IPS DF 19.7 (cell line): ENCODE data around the gene FZD10.

Experiments
- DNase-seq: peaks from one replicate; pipeline ENCODE4 v3.0.0-alpha.2; 2013; ENCODE audit warnings: low read depth, low spot score

Gene FZD10

GRCh38 chr12:130131801-130132200 lies 30.5 kb upstream of the FZD10 start:
- DNase-seq, result no peak

DNA sequence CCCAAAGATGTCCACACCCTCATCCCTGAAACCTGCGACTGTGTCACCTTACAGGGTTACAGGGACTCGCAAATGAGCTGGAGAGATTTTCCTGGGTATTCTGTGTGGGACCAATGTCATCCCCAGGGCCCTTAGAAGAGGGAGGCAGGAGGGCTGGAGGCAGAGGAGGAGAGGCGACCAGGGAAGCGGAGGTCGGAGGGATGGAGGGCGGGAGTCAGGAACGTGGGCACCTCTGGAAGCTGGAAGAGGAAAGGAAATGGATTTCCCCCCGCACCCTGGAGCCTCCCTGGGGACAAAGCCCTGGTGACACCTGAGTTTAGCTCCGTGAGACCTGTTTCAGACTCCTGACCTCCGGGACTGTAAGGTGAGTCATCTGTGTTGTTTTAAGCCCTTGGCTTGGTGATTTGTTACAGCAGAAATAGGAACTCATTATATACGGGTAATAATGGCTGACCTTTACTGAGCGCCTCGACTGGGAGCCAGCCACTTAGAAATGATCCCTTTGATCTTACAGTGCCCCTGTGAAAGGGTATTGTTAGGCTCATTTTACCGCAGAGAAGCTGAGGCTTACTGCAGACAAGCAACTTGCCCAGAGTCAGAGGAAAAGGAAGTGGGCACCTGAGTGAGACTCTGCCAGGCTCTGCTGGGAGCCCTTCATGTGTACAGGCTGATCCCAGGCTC lies 29.3 kb upstream of the FZD10 start:
- no peak for DNase-seq

DNA sequence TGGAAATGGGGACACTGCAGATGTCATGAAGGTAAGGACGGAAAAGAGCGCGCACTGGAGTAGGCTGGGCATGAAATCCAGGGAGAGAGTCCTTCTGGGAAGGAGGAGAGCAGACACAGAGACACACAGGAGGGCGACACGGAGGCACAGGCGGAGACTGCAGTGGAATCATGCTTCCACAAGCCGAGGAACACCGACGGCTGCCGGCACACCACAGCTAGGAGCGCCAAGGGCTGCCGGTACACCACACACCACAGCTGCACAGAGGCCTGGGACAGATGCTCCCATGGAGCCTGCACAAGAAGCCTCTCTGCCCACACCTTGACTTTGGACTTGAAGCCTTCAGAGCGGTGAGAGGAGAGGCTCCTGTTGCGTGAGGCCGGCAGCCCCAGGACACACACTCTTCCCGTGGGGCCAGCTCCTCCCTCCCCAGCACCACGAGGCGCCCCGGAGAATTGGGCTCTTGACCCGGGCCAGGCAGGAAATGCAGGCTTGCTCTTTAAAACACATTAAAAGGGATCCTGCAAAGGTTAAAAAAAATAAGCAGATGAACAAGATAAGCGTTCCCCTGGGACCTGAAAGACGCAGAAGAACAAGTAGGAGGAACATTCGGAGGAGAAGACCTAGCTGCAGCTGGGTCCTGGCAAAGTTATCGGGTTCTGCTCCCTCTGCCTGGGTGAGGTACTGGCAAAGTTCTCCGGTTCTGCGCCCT lies 28.3 kb upstream of the FZD10 start:
- DNase-seq, result no peak

- DNase-seq, result no peak
These were observed 27.7 kb upstream of the FZD10 start for GRCh38 chr12:130134563-130134915.

GRCh38 chr12:130136509-130137039 lies 25.7 kb upstream of the FZD10 start:
- no peak for DNase-seq

DNA sequence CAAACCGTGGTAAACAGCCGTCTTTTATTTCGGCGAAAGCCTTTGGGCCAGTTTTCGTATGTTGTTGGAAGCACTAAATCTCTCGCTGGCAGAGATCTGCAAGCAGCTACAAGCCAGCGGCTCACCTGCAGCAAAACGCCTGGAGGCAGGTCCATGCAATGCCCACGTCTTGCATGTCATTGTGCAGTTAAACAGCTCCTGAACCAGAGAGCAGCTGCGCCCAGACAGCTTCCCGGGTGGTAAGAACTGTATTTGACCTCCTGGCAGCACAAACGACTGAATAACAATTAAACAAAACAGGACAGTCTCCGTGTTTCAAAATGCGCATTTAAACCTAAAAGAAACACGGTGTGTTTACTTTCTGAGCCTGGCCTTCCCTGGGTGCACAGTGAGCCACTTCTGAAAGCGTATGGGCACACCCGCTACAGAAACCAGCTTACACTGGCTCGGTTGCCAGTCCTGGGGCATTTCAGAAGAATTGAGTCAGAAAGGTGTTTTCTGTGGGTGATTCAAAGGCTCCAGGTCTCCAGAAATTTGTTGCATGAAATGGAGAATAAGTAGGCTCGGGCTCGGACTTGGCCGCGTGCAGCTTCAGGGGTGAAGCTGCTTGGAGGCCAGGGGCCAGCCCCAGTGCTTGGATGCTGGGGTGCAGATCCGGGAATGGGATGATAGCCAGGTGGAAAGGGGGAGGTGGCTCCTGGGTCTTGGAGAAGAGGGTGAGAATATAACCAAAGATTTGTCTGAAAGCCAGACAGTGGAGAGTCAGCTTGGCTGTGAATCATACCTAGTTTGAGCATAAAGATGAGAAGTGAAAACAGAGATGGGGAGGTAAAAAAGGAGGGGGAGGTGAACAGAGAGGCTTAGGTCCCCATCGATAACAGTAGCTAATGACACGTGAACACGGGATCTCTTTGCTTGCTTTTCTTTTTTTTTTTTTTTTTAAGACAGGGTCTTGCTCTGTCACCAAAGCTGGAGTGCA lies 24.9 kb upstream of the FZD10 start:
- DNase-seq, result no peak

DNA sequence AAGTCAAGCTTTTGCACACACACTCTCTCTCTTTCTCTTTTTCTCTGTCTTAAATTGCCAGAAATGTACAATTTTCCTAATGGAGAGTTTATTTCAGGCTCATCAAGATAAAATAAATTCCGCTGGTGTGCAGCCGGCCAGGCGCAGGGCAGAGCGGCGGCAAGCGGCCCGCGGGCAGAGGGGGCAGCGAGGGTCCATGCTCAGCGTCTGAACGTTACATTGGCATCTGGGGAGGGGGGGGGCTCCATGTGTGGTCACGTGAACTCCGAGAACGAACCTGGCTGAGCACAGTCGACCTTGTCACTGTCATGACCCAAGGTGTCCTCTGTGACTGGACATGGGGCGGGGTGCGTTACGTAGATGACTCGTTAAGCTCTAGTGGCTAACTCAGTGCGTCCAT lies 23.8 kb upstream of the FZD10 start:
- no peak for DNase-seq

GRCh38 chr12:130139567-130140421 lies 22.5 kb upstream of the FZD10 start:
- DNase-seq, result no peak

DNA sequence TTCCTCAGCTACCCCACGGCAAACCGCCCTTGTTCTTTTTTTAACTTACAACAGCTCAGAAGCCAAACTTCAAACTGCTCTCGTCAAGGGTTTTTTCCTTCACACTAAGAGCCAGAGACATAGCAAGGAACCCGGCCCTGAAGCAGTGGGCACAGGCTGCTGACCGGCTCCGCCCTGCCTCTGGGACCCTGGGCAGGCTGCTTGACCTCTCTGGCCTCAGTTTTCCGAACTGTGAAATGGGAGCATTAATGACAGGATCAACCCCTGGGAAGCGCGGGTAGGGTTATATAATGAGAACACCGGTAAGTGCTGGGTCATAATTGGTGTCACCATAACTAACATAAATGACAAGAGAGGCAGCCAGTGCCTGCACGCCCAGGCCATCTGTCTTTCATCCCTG lies 21.2 kb upstream of the FZD10 start:
- no peak for DNase-seq

- no peak for DNase-seq
These were observed 20.2 kb upstream of the FZD10 start for GRCh38 chr12:130141901-130142683.

GRCh38 chr12:130142736-130143135 lies 19.5 kb upstream of the FZD10 start:
- no peak for DNase-seq

DNA sequence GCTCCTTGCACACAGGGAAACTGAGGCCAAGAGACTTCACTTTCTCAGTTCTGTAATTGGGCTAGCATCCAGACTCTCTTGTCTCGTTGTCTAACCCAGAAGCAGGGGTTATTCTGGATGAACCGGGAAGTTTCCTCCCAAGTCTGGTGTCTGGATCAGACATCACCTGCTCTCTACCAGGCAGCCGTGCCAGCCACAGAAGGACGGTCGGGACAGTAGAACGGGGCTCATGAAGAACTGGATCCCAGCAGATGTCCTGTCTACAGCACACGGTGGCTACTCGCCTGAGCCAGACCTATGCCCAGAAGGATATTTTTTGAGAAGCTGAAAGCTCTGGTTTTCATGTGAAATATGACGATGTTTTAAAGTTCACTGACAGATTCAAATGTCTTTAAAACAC lies 19.1 kb upstream of the FZD10 start:
- DNase-seq, result no peak

- DNase-seq, result no peak
These were observed 18.0 kb upstream of the FZD10 start for GRCh38 chr12:130144256-130144655.

- no peak for DNase-seq
These were observed 16.5 kb upstream of the FZD10 start for GRCh38 chr12:130145731-130146130.

DNA sequence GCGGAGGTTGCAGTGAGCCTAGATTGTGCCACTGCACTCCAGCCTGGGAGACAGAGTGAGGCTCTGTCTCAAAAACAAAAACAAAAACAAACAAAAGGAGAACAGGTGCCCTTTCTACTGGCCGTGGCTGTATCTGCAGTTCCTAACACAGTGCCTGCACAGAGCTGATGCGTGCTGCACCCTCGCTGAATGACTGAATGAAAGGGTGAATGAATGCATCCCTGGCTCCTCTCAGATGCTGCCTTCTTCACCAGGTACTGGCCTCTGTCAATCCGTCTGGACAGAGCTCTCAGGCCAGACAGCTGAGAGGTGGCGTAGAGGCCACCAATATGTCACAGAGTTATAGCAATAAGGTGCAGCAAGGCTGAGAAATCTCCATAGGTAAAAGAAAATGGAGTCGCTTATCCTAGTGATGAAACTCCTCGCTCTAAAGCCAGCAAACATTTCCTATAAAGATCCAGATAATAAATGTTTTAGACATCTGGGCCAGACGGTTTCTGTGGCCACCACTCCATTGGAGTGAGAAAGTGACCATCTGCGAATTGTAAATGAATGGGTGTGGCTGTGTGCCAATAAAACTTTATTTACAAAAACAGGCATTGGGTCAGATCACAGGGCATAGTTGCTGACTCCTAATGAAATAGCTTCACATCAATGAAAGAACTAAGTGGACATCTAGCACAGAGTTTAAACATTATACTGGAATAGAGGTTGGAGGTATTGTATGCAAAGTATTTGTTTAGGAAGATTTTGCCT lies 15.9 kb upstream of the FZD10 start:
- DNase-seq, result no peak

DNA sequence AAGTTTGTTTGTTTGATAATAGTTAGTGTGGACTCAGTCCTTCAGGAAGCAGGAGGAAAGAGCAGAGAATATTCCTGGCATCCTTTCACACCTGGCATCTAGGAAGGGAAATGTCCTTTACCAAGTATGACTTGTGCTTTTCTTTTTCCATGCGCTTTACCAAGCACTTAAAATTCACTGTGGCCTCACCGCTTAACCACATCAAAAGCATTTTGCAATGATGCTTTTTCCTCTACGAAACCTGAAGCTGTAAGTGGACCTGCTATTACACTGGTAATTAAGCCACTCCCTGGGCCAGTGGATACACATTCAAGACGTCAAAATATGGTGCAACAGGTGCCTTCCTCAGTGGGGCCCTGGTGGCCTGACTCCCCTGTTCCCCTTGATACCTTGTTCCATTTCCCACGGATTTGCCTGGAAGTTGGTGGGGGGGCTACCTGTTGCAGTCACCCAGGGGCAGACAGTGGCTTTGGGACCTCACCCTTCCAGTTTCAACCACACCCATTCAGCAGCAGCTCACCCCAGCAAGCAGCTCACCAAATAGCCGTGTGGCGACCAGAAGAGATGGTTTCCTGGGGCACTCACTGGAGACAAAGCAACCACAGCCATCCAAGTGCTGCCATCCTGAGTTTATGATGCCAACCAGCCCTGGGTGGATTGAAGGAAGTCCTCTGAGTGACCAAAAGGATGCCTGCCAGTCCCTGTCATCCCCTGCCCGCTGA lies 14.2 kb upstream of the FZD10 start:
- DNase-seq, result no peak

DNA sequence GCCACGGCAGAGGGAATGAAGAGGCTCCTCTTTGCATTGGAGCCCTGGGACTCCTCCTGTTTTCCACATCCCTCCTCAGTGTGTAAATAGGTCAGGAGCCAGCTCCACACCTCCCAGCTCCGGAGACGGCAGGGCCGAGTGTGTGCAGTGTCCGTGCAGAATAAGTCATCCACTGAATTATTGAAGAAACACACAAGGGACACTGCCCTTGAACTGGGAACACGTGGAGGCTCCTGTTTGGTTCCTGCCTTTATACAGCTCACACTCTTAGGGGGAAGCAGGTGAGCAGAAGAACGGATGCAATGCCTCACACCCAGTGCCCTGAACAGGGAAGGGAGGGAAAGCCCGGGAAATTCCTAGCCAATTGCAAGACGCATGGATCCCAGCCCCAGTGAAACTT lies 10.4 kb upstream of the FZD10 start:
- no peak for DNase-seq

DNA sequence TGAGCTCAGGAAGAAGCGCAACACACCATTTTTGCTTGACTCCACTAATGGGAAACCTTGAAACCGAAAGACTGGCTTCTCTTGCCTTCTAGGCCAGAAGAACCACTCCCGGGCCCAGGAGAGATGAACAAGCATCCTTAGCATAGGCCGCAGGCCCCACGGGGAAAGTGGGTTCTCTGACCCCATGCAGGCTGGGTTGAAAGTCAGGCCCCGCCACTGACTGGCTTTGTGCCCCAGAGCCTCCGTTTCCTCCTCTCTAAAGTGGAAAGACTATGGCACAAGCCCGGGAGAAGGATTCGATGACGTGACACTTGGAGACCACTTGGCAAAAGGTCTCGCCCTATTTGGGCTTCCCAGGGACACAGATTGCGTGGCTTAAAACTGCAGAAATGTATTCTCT lies 9.9 kb upstream of the FZD10 start:
- no peak for DNase-seq

DNA sequence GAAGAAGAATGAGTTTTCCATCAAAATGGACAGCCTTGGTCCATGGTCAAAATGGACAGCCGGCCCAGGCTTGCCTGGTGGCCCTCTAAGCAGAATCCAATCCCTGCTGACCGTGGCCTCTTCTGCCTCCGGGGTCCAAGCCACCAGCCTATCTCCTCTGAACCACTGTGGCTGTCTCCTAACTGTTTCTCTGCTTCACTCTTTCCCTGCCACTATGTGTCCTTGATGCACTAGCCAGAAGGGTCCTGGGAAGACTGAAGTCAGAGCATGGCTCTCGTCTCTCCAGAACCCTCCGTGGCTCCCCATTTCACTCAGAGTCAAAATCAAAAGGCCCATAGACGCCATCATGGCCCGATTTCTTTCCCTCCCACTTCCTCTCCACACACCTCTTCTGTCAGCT lies 8.5 kb upstream of the FZD10 start:
- no peak for DNase-seq
